WI38 (cell line): ENCODE results near the gene MN1.

Experiments used
- H3K4me3 ChIP-seq: 2 replicates; pipeline ENCODE4 v1.5.1; 2011; ENCODE audit warnings: low read depth, mild to moderate bottlenecking, control low read depth, low read length
- CTCF ChIP-seq: IDR thresholded peaks from 2 replicates; pipeline ENCODE4 v1.5.1; 2012; ENCODE audit warnings: low read depth, mild to moderate bottlenecking, control low read depth, low read length

Gene MN1

GRCh38 chr22:27801616-27802345 is at the start of gene MN1:
Gene MN1 (minus strand): TSS chr22:27801756. CDS start chr22:27800543, 1,213 bp downstream.
- no peak for TF ChIP-seq CTCF
- peak within 1 kb of the TSS; percentile 73 for H3K4me3 ChIP-seq

- no peak for TF ChIP-seq CTCF
- no peak overlapping the region for H3K4me3 ChIP-seq
These were observed 48.5 kb upstream of the MN1 start for GRCh38 chr22:27850000-27850521.

- no peak for TF ChIP-seq CTCF
- H3K4me3 ChIP-seq = no peak overlapping the region
These were observed 46.4 kb upstream of the MN1 start for GRCh38 chr22:27848005-27848404.

GRCh38 chr22:27846910-27847309 is 45.4 kb upstream of the MN1 start:
- no peak for TF ChIP-seq CTCF
- no peak overlapping the region for H3K4me3 ChIP-seq

- no peak for TF ChIP-seq CTCF
These were observed 44.7 kb upstream of the MN1 start for GRCh38 chr22:27846248-27846757.

GRCh38 chr22:27845644-27846043 is 44.1 kb upstream of the MN1 start:
- no peak for TF ChIP-seq CTCF

More at GRCh38 chr22:27846248-27846757, 44.7 kb upstream of the MN1 start:
- no peak overlapping the region for H3K4me3 ChIP-seq

More at GRCh38 chr22:27845644-27846043, 44.1 kb upstream of the MN1 start:
- H3K4me3 ChIP-seq = no peak overlapping the region
